Stromal cell of bone marrow (primary cell): ENCODE measurements around the gene PCGF1.

Source experiments
- DNase-seq: peaks from one replicate; pipeline ENCODE4 v3.0.0-alpha.2; 2012; ENCODE audit warnings: low read depth

PCGF1 gene

DNA sequence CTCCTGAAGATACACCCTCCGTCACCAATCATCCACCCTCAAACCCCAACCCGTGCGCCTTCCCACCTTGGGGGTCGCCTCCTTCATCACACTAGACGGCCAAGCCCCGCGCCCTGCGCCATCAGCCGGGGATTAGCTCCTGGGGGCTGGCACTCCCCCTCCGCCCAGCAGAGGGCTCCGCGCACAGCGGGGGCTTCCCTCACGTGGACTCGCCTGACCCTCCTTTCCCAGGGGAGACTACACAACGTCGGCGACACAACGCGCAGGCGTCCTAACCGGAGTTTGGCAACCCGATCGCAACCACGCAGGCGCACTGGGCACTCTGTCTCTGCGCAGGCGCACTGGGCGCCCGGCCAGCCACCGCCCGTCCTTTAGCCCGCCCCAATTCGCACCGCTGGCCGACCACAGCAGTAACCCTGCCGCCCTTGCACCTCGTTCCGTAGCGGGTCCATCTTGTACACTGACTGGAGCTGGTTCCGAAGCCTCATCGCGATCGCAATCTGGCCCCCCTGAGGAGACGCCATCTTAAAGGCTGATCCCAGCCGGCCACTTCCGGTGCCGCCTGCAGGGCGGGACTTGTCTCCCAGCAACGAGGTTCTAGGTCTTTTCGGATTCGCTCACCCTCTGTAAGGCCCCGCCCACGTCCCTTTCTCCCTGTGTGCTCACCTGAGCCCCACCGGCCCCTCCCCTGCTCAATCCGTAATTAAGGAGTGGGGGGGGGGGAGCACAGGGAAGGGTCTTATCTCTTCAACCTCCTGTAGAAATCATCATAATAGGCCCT, at the start of gene PCGF1:
PCGF1 (minus strand) TSS at position 551 of the 781 bp plus-strand sequence; CDS start at position 524, 27 bp downstream.
- DNase-seq, result peak; percentile 96

DNA sequence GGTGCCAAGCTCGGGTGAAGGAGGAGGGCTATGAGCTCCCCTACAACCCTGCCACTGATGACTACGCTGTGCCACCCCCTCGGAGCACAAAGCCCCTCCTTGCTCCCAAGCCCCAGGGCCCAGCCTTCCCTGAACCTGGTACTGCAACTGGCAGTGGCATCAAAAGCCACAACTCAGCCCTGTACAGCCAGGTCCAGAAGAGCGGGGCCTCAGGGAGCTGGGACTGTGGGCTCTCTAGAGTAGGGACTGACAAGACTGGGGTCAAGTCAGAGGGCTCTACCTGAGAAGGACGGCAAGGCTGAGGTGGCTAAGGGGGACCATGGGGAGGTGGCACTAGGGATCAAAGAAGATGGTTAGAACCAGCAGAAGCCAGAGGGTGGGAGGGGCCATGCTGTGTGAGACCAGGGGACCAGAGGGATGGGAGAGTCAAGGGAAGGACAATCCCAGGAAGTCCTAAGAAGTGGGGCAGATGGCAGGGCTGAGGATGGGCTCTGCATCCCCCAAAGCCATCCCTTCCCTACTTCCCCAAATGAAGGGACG, 49.4 kb upstream of the PCGF1 start:
- DNase-seq, result no peak

DNA sequence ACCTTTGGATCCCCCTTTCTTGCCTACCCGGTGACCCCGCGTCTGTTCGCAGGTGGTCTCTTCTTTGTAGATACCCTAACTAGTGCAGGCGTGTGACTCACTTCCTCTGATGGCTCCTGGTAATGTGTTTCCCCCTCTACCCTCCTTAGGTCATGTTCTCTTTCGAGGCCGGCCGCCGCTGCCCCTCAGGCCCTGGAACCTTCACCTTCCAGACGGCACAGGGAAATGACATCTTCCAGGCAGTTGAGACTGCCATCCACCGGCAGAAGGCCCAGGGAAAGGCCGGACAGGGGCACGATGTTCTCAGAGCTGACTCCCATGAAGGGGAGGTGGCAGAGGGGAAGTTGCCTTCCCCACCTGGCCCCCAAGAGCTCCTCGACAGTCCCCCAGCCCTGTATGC, 48.7 kb upstream of the PCGF1 start:
- DNase-seq, result no peak

DNA sequence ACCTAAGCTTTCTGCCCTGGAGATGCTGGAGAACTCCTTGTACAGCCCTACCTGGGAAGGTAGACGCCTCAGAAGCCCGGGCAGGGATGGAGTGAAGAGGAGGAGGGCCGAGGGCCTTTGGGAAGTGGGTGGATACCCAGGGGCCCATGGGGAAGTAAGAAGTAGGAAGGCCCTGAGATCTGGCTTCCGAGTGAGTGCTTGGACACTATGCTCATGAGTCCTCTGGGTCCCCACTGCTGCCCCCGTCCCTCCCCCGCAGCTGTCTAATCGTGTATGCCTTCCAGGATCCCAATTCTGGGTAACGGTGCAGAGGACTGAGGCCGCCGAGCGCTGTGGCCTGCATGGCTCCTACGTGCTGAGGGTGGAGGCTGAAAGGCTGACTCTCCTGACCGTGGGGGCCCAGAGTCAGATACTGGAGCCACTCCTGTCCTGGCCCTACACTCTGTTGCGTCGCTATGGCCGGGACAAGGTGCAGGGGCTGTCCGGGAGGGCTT, 48.2 kb upstream of the PCGF1 start:
- DNase-seq, result no peak

DNA sequence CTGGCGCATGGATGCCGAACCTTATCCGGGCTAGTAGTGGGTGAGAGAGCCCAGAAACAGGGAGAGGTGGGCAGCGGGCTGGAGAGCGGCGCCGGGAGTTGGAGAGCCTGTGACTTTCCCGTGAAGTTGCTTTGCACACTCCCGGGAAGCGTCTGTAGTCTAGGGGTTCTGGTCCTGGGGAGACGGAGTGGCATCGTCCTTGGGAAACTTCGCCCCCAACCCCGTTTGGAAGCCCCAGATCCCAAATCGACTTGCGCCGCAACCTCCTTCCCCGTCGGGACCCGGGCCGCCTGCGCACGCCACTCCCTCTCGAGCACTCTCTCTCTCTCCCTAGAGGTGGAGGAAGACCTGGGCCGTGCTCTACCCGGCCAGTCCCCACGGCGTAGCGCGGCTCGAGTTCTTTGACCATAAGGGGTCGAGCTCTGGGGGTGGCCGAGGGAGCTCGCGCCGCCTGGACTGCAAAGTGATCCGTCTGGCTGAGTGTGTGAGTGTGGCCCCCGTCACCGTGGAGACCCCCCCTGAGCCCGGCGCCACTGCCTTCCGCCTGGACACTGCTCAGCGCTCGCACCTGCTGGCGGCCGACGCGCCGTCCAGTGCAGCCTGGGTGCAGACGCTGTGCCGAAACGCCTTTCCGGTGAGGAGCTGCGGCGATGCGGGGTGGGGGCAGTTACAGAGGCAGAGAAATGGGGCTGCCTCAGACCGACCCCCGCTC, 47.5 kb upstream of the PCGF1 start:
- DNase-seq, result no peak

DNA sequence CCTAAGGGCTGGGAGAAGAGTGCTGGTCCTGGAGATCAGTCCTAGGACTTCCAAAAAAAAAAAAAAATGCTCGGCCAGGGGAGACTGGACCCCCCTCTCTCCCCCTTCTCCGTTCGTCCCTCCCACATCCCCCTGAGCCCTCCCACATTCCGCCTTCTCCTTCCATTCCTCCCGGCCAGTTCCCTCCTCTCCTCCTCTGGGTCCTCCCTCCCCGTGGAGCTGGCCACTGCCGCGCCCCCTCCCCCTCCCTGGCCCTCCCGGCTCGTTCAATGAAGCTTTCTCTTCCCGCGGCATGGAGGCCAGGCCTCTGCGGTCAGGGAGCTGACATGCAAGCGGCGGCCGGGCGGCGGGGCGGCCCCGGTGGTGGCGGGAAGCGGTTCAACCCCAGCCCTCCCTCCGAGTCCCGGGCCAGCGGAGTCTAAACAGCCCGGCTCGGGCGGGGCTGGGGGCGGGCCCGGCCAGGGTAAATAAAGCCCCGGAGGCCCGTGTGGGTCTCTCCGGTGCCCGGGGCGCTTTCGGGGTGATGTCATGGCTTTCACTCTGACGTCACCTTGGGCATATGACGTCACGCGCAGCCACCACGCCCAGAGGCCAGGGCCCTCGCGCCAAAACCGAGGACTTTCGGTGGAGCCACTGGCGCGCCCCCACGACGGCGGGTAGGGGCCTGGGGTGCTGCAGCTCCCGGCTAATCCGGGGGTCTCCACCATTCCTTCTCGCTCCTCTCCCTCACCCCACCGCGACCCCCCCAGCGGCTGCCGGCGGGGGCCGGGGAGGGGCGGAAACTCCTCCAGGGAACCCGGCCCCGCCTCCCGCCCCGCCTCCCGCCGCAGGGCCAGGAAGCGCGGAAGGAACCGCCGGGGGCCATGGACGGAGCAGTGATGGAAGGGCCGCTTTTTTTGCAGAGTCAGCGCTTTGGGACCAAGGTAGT, 46.7 kb upstream of the PCGF1 start, which contains the start of the genes DOK1 and LOXL3:
DOK1 (plus strand) TSS at position 829 of the 928 bp plus-strand sequence; CDS start at position 864, 35 bp downstream.
LOXL3 (minus strand) TSS at position 51 of the 928 bp plus-strand sequence. CDS start 1,308 bp downstream, outside the sequence.
- peak; percentile 87 for DNase-seq

DNA sequence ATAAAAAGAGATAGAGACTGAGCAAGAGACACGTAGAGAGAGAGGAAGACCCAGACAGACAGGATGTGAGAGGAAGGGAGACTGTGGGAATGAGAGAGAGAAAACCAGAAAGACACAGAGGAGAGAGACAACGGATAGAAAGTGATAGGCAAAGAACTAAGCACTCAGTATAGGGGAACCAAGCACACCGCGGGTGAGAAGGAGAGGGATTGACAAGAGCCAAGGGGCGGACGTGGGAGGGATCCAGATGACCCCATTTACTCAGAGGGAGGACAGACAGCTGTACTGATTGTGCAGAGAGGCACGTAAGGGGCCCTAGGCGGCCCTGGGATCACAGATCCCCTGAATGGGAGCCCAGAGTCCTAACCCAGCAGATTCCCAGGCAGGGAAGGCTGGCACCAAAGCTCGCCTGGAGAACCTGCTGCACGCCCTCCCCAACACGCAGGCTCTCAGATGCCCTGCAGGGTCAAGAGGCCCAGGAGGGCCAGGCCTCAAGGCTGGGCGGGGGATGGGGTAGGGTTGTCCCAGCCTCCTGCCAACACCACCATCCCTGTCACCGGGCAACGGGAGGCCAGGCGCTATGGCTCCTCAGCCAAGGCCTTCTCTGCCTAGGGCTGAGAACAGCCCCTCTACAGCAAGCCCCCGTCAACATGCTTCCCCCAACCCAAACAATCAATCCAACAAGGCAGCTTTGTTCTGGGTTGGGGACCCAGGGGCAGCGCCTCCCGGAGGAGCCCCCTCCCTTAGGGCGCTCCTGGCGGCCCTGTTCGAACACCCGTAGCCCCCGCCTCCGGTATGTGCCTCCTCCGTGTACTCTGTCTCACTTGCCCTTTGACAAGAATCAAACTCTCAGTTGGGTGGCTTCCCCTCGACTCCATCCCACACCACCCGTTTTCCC, 45.7 kb upstream of the PCGF1 start:
- DNase-seq, result no peak

DNA sequence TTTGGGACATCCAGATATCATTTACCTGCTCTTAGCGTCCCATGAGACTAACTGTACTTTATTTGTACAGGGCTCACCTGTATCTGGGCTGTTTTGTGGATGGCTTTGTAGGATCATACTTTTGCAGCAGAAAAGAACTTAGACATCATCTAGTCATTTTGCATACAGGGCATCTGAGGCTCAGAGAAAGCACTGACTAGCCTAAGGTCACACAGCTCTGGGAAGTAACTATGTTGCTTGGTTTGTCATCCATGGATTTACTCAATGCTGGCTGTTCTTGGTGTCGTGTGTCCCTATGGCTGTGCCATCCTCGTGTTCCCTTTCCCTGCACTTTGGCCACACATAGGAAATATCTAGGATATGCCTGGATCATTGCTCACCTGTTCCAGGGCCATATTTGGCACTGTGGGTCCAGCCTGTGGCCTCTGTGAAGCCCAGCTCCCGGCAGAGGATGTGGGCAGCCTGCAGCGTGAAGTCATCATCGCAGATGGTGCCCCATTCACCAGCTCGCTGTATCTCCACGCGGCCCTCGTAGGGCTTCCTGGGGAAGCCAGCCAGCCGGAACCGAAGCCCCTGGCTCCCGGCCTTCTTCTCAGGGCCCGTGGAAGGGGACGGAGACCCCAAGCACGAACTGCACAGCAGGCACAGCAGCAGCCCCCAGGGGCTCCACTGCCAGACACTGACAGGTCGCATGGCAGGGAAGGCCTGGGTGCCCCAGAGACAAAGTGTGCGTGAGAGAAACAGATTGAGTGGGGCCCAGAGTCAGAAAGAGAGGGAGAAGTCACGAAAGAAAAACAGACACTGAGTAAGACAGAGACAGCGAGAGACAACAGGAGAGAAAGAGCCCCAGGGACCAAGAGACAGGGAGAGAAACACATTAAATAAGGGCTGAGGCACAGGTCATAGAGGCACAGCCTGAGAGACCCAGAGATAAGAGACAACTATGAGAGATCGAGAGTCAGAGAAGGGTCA, 44.7 kb upstream of the PCGF1 start:
- DNase-seq, result no peak

DNA sequence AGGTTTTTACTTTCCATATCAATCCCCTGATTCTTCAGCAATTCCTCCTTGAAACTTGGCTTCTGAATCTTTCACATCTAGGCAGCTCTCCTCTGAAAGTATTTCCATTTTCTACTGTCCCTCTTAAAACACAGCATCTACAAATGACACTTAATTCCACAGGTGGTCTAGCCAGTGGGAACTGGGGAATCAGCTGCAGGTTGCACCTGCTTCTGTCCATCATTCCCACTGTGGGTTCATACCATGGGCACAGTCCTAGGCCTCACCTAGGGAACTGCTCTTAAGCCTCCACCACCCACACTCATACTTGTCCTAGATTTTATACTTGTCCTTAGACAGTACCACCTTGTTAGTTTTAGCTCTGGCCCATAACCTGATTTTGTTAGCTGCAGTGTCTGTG, 44.0 kb upstream of the PCGF1 start:
- no peak for DNase-seq

DNA sequence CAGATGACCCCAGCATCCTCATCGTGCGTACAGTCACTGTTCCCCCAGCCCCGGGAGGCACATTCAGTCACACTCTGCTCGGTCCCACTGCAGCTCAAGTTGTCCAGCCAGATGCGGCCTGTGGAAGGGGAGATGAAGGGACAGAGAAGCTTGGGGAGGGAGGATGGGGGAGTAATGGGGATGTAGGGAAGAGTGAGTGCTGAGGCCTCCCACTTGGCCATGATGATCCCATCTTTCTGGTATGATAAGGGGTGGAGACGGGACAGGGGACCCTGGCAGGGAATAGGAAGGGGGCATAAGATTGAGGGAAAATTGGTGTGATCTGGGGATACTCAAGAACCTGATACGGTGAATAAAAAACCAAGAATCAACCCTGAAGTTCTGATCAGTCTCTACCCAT, 42.7 kb upstream of the PCGF1 start:
- DNase-seq, result no peak

DNA sequence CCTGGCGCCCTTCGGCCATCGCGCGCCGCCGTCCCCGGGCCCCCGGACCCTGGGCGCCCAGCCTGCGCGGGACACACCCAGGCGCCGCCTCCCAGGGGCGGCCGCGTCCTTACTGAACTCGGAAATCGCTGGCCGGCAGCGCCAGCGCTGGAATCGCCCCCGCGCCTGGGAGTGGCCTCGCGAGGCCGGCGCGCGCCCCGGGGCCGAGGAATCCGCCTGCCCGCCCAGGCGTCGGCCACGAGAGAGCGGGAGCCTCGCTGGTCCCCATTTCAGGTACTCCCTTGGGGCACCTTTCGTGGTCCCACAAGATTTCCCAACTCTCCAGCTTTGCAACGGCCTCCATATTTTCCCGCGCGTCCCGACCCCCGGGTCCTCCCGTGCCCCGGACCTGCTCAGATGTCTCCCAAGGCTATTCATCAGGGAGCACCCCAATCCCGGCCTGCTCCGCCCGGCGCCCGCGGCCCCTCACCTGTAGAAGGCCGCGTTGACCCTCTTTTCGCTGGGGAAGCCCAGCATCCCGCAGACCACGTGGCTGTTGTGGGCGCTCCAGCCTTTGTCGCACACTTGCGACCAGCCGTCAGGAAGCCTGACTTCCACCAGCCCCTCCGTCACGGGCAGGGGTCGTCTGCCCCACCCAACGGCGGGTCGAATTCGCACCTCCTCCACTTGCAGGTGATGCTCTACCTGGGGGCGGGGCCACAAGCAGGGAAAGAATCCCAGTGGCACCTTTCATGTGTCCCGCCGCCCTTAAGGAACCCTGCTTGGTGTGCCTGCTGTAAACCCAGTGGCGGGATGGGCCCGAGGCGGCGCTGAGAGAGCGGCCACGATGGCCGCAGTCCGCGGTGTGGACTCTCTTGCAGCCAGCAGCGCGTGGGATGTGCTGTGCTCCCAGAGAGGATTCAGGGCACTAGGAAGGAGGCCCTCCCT, 41.7 kb upstream of the PCGF1 start:
- DNase-seq, result no peak

DNA sequence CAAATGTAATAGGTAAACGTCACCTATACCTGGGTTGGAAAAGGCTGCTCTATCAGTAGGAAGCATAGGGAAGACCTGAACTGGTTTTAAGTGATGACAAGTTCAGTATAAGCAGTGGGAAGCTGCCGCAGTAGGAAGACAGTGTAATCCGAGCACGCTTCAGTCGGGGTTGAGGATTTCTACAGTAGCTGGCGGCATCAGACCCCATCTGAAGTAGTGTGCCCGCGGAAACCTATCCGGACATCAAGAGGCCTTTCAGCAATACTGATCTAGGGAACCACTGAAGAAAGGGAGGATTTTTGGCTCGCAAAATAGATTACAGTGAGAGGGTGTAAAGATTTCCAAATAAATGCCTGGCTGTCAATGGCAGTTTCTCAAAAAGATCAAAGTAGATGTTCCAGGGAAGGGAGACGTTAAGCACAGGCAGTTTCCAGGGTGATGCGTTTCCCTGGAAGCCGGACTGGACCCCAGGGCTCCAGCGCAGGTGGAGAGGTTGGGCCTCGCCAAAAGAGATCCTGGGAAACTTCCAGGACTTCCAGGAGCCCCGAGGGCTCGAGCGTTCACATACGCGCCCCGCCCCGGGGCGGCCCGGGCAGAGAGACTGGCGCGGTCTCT, 40.9 kb upstream of the PCGF1 start:
- no peak for DNase-seq

DNA sequence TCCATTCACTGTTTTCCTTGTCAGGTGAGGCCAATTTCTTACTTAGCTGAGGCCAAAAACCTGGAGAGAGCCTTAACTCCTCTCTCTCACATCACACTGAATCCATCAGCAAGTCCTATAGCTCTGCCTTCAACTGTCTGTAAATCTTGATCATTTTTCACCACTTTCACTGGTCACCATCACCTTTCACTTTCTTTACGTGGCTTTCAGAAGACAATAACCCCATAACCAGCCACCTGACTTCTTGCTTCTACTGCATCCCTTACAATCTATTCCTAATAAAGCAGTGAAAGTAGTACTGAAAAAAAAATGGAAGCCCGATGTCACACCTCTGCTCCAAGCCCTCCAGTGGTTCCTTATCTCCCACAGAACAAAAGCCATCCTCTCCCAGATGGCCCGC, 38.5 kb upstream of the PCGF1 start:
- DNase-seq, result no peak

DNA sequence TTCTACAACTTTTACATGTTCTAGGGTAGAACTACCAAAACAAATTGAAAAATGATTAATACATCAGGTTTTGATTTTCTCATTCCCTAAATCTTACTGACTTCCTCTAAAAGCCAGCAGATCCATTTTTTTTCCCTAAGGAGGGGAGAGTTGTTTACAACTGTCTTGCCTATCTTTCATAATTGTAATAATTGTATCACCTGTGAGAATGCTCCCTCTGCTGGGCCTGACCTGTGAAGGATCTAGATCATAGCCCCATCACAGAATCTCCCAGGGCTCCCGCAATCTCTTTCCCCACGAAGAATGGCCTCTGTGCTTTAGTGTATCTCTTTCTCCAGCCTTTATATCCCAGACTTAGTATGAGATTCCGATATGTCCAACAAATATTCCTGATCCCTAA, 37.1 kb upstream of the PCGF1 start:
- DNase-seq, result no peak

DNA sequence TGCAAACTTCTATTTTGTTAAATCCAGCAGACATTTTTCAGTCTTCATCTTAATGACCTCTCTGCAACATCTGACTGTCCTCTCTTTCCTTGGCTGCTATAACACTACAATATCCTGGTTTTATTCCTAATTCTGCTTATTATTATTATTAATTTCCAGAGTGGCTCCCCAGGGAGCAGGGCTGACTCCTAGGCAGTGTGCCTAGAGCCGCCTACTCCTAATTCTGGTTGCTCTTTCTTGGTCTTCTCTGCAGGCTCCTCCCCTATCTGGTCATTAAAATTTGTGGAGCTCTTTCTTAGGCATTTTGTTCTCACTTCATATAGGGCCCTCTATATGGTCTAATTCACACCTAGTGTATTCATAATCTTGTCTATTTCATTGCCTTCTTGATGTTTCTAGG, 35.5 kb upstream of the PCGF1 start:
- no peak for DNase-seq

DNA sequence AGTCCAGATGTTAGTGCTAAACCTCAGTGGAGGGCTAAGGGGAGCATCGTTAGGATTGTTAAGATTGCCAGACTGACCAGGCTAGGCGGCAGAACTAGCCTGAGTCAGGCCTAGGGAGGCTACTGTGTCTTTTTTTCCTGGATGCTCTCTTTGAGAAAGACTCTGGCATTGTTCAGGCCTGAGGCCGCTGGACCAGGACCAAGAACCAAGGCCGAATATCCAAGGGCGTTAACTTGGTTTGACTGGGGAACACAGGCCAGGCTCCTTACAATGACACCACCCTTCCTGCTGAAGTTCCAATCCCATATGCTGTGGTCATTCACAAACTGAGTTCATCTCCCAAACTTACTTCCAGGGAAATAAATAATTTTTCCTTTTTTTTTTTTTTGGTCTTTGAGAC, 32.8 kb upstream of the PCGF1 start:
- peak; percentile 76 for DNase-seq

DNA sequence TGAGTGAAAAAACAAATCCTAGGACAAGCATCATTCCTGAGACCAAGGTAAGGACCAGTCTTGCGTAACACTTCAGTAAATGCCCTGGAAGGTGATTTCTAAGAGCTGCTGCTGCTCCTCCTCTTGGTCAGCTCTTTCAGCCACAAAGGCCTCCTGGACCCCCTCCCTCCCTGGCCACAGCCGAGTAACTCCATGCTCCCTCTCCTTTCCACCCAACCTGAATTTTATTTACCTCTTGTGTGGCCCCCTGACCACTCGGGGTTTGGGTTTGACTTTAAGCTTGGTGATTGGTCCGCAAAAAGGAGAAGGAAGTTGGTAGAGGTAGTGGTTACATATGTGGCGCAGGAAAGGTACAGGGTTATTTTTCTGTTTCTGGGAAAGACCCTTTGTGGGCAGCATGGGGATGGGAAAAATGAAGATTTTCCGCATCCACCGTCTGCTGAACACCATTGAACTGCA, 31.4 kb upstream of the PCGF1 start:
- DNase-seq, result no peak

DNA sequence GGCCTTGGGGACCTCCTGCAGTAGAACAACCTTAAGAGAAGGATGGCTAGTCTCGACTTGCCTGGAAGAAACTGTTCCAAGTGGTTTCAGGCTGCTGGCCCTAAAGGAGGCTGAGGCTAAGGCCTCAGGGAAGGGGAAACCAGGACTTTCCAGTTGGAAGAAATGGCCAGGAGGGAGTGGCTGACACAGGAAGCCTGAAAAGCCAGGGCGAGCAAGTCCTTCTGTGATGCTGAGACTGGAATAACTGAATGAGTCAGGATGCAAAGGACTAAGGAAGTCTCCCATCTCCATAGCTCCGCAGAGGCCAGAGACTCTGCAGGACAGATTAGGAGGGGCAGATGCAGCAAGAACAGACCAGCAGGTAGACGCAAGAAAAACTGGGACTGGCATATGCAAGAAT, 29.6 kb upstream of the PCGF1 start:
- peak; percentile 33 for DNase-seq
